GDM1 (cell line): Measurements from ENCODE around the gene EPHB6.

Experiments
- DNase-seq: peaks from one replicate; lab custom pipeline; 2025; lab: John Stamatoyannopoulos, UW

The EPHB6 gene

GRCh38 chr7:142833174-142834048 is 21.5 kb upstream of the EPHB6 start:
- DNase-seq, result no peak

GRCh38 chr7:142835487-142835886 is 19.4 kb upstream of the EPHB6 start:
- no peak for DNase-seq

- no peak for DNase-seq
Observed at GRCh38 chr7:142836426-142836825, 18.4 kb upstream of the EPHB6 start.

- no peak for DNase-seq
Observed at GRCh38 chr7:142838461-142839213, 16.2 kb upstream of the EPHB6 start.

GRCh38 chr7:142842251-142842766 is 12.6 kb upstream of the EPHB6 start:
- no peak for DNase-seq

GRCh38 chr7:142847353-142847752 is 7.5 kb upstream of the EPHB6 start:
- no peak for DNase-seq

GRCh38 chr7:142851269-142851668 is 3.6 kb upstream of the EPHB6 start:
- DNase-seq, result no peak

GRCh38 chr7:142851919-142852318 is 3.0 kb upstream of the EPHB6 start:
- DNase-seq, result no peak

- DNase-seq, result peak; percentile 74
Observed at GRCh38 chr7:142853739-142854371, 1.0 kb upstream of the EPHB6 start.

GRCh38 chr7:142855114-142855743 is 353 bp downstream of the EPHB6 start:
- DNase-seq, result no peak

GRCh38 chr7:142855756-142856564 is 1.1 kb downstream of the EPHB6 start:
- DNase-seq, result no peak

GRCh38 chr7:142856565-142857245 is 1.8 kb downstream of the EPHB6 start:
- DNase-seq, result no peak

GRCh38 chr7:142857625-142858024 is 2.7 kb downstream of the EPHB6 start:
- DNase-seq, result no peak

GRCh38 chr7:142859411-142859810 is 4.5 kb downstream of the EPHB6 start:
- no peak for DNase-seq

GRCh38 chr7:142859829-142860228 is 5.0 kb downstream of the EPHB6 start:
- DNase-seq, result no peak

GRCh38 chr7:142860968-142861367 is 6.1 kb downstream of the EPHB6 start:
- DNase-seq, result no peak

- no peak for DNase-seq
Observed at GRCh38 chr7:142862351-142862750, 7.5 kb downstream of the EPHB6 start.

- no peak for DNase-seq
Observed at GRCh38 chr7:142862786-142863400, 8.0 kb downstream of the EPHB6 start.

- DNase-seq, result no peak
Observed at GRCh38 chr7:142863891-142864685, 9.2 kb downstream of the EPHB6 start.
